Fibroblast of lung (primary cell): ENCODE measurements around the gene HRC. TPM values are rescaled to one million over a fixed set of nuclear protein-coding genes. Genes with fewer than 3 reads are reported as not detected.
"Not testable (repeated sequence)": the region's sequence is repeated elsewhere in the genome, so short reads cannot be mapped to it uniquely, and the experiment has no call there.

Experiments
- DNase-seq, 2 donors: peaks; one replicate each; pipeline versions ENCODE4 v3.0.0 to v3.0.0-alpha.2; 2010; ENCODE audit warnings: low read depth in 2 of 2
- H2AFZ ChIP-seq: 2 replicates; pipeline ENCODE4 v1.5.1; 2012; ENCODE audit warnings: low read length, control low read depth, inconsistent platforms
- H3K27ac ChIP-seq: 2 replicates; pipeline ENCODE4 v1.5.1; 2011; ENCODE audit warnings: low read length, control low read depth; ENCODE audit not compliant: insufficient read depth
- H3K27me3 ChIP-seq: 2 replicates; pipeline ENCODE4 v1.5.1; 2011; ENCODE audit warnings: mild to moderate bottlenecking, low read length; ENCODE audit not compliant: control insufficient read depth, insufficient read depth
- H3K36me3 ChIP-seq: 2 replicates; pipeline ENCODE4 v1.5.1; 2011; ENCODE audit warnings: low read length; ENCODE audit not compliant: control insufficient read depth, insufficient read depth
- H3K4me1 ChIP-seq: 2 replicates; pipeline ENCODE4 v1.5.1; 2011; ENCODE audit warnings: low read length; ENCODE audit not compliant: control insufficient read depth, insufficient read depth; ENCODE audit errors: extremely low read depth
- H3K4me2 ChIP-seq: 2 replicates; pipeline ENCODE4 v1.5.1; 2011; ENCODE audit warnings: low read length, control low read depth; ENCODE audit not compliant: insufficient read depth; ENCODE audit errors: extremely low read depth
- H3K4me3 ChIP-seq, 4 experiments: fragments of 200-600 bp in 1 of 4; sonication (generic) in 1 of 4; replicated peaks in 1 of 4; 2 replicates each; pipeline ENCODE4 v1.5.1; 2011 to 2016; ENCODE audit warnings: low read length in 4 of 4, low read depth in 3 of 4, mild to moderate bottlenecking in 3 of 4, control low read depth in 2 of 4, inconsistent platforms in 1 of 4, mixed read lengths in 1 of 4; ENCODE audit not compliant: insufficient read depth in 1 of 4; ENCODE audit errors: control extremely low read depth in 1 of 4
- H3K79me2 ChIP-seq: 2 replicates; pipeline ENCODE4 v1.5.1; 2012; ENCODE audit warnings: mild to moderate bottlenecking, low read length, inconsistent platforms; ENCODE audit not compliant: control insufficient read depth, insufficient read depth
- H3K9ac ChIP-seq: 2 replicates; pipeline ENCODE4 v1.5.1; 2011; ENCODE audit warnings: mild to moderate bottlenecking, low read length, control low read depth; ENCODE audit not compliant: insufficient read depth
- H3K9me3 ChIP-seq: 2 replicates; pipeline ENCODE4 v1.5.1; 2012; ENCODE audit warnings: low read depth, low read length; ENCODE audit not compliant: control insufficient read depth, insufficient read depth
- H4K20me1 ChIP-seq: 2 replicates; pipeline ENCODE4 v1.5.1; 2011; ENCODE audit warnings: low read length; ENCODE audit not compliant: control insufficient read depth, insufficient read depth; ENCODE audit errors: extremely low read depth
- CTCF ChIP-seq, 2 donors: IDR thresholded peaks in 1 of 2; conservative IDR thresholded peaks in 1 of 2; 1 replicate in 1 of 2; 2 replicates in 1 of 2; pipeline ENCODE4 v1.5.1; 2011 to 2012; ENCODE audit warnings: low read length in 2 of 2, control low read depth in 1 of 2, inconsistent platforms in 1 of 2, low read depth in 1 of 2, mild to moderate bottlenecking in 1 of 2
- EZH2 ChIP-seq: IDR thresholded peaks from 2 replicates; pipeline ENCODE4 v1.5.1; 2012; ENCODE audit warnings: low read length, control low read depth, mild to moderate bottlenecking; ENCODE audit errors: missing control alignments
- polyA plus RNA-seq, 2 donors: library from polyadenylated mRNA; depleted of rRNA in 1 of 2; stranded (reverse) in 1 of 2; unstranded in 1 of 2; fragments of >200 nt; gene quantifications; 2 replicates each; pipeline ENCODE4 v1.2.1, GENCODE V29; 2011 to 2012; ENCODE audit warnings: missing spikeins in 1 of 2
- total RNA-seq: library from RNA; depleted of rRNA; stranded (reverse); fragments of >200 nt; gene quantifications from 2 replicates; pipeline ENCODE4 v1.2.1, GENCODE V29; 2014

The HRC gene
- total and polyA plus RNA-seq, 2 donors (not counting 1 experiment from before 2014, with no cell fraction given), result 0.16 TPM; not detected in 1

- TF ChIP-seq CTCF (conservative IDR thresholded peaks at IDR 0.05 in 1 of 2, IDR thresholded peaks at IDR 0.05 in 1 of 2; ENCODE audit: low read depth in 1 of 2, low read length in 2 of 2) (no peak), EZH2 (no peak)
- Histone ChIP-seq H3K79me2 (no peaks in the 10 kb centered on the region), H3K27ac (no peak overlapping the region), H3K36me3 (no peaks in the 10 kb centered on the region), H3K9ac (no peak overlapping the region), H3K27me3 (no peaks in the 10 kb centered on the region), H3K4me2 (no peak overlapping the region), H2AFZ (no peak overlapping the region), H4K20me1 (no peaks in the 10 kb centered on the region), H3K9me3 (no peaks in the 10 kb centered on the region), H3K4me3 (peak overlapping the region in 1 of 4 experiments; percentile 44), H3K4me1 (no peaks in the 10 kb centered on the region)
- DNase-seq, result no peak
Measured at GRCh38 chr19:49128545-49129237, 26.5 kb downstream of the HRC start.

- peak; percentile 92 to 96 for DNase-seq
- TF ChIP-seq EZH2 (no peak), CTCF (conservative IDR thresholded peaks at IDR 0.05 in 1 of 2, IDR thresholded peaks at IDR 0.05 in 1 of 2; ENCODE audit: low read depth in 1 of 2, low read length in 2 of 2) (peak; percentile 6 to 14)
- Histone ChIP-seq H3K79me2 (no peaks in the 10 kb centered on the region), H2AFZ (peak overlapping the region; percentile 96), H3K9ac (no peak overlapping the region), H3K27ac (no peak overlapping the region), H3K4me1 (no peaks in the 10 kb centered on the region), H3K4me3 (peak overlapping the region in 3 of 4 experiments; percentile 33 to 44 (median 43)), H3K27me3 (no peaks in the 10 kb centered on the region), H3K36me3 (no peaks in the 10 kb centered on the region), H4K20me1 (no peaks in the 10 kb centered on the region), H3K4me2 (peak overlapping the region; percentile 93), H3K9me3 (no peaks in the 10 kb centered on the region)
Measured at GRCh38 chr19:49127674-49128544, 27.3 kb downstream of the HRC start.

GRCh38 chr19:49127225-49127624 is 28.0 kb downstream of the HRC start:
- H3K4me3 ChIP-seq, H2AFZ ChIP-seq, H3K27me3 ChIP-seq, H4K20me1 ChIP-seq, H3K9me3 ChIP-seq, H3K9ac ChIP-seq, H3K36me3 ChIP-seq, H3K27ac ChIP-seq, H3K4me2 ChIP-seq, H3K4me1 ChIP-seq, H3K79me2 ChIP-seq, DNase-seq: not testable (repeated sequence)
